HG03575 (cell line): ENCODE data around the gene ZFHX3.

Experiments used
- ATAC-seq: cut with Tn5 transposase; IDR thresholded peaks from one replicate; pipeline ENCODE4 v1.9.1; 2021; ENCODE audit not compliant: unreplicated experiment, insufficient number of reproducible peaks, low FRiP score; ENCODE audit errors: extremely low read depth

The ZFHX3 gene

GRCh38 chr16:72878301-72879269, 169.3 kb downstream of the ZFHX3 start:
- ATAC-seq: no peak

GRCh38 chr16:72877374-72878028, 170.4 kb downstream of the ZFHX3 start:
- ATAC-seq: no peak

DNA sequence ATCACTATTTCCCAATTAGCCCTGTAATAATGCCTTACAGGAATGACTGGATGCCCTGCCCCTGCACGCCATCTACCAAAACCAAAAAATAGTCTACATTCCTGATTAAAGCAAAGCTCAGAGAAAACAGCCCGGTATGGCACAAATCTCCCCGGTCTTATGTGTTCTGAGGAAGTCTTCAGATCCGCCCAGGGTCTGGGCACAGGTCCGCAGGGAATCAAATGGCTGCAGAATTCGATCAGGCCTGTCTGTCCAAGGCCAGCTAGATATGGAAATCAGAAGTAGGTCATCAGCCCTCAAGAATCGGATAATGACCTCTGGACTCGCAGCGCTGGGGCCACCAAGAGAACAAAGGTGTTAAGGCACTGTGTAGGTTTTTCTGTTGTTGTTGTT, 171.0 kb downstream of the ZFHX3 start:
- no peak for ATAC-seq

DNA sequence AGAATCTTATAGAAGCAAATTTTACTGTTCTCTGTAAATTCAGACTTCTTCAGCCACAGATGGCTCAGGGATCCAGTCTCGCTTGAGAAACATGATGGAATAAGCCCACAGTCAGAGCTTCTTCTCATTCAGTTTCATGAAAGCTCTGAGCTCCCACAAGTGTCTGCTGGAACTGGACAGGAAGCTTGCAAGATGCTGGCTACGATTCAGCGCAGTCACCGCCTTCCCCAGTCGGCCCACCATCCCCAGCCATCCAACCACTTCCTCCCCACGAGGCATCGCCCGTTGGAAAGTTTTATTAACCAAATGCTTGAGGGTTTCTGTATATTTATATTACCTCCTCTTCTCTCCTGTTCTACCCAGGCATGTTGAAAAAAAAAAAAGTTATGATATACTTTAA, 171.7 kb downstream of the ZFHX3 start:
- no peak for ATAC-seq

DNA sequence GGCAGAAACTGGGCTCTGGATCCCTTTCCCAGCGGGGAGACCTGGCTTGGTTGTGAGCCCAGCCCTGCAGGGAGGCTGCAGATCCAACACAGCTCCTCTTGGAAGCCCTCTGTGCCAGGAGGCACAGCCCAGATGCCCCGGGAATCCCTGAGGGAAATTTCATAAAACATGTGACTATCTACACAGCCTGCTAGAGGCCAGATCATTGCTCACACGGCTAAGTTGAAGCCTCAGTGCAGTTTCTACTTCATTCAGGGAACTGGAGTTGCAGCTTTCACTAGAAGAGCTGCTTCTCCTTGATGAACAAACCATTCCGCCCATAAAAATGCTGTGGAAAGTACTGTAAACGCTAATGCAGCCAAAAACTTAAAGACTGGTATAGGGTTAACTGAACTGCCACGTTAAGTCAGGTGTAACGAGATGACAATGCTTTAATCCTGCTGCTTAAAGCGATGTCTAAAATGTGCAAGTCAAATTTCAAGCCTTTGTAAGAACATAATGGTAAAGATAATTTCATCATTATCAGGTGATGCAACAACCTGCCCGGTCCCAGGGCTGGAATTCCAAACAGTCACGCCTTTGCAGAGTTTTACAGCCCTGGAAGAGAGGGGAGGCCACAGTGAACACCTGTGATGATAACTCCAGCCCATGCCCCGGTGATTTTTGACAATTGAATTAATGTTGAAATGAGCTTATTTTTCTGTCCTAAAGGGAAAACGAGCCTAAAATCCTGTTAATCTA, 172.5 kb downstream of the ZFHX3 start:
- no peak for ATAC-seq

DNA sequence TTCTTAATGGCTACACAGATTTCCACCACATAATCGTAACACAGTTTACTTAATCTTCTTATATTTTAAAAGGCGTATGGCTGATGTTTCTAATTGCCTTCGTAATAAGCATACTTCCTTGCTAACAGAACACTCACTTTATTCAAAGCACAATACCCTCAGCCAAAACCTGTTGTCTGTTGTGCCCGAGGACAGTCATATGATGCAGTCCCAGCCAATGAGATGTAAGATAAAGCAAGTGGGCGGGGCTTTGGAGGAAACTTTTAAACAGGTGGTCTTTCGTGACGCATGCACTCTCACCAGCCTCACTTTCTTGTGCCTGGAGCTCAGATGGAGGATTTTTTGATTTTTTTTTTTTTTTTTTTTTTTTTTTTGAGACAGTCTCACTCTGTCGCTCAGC, 174.1 kb downstream of the ZFHX3 start:
- ATAC-seq: no peak

DNA sequence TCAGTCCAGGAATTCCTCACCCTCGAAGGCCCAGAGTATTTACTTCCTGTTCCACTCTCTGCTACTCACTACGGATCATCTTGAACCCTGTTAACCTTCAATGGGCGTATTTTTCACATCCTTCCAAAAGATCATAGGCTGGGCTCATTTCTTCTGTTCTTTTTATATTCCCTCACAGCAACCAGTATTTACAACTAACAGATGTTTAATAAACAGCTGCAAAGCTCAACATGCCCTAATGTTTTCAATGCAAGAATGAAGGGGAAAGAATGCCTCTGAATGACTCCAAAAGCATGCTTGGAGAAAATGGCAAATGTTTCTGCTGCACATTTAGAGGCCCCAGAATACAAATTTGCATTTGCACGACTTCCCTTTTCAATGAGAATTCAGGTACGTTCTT, 174.9 kb downstream of the ZFHX3 start:
- ATAC-seq: no peak

DNA sequence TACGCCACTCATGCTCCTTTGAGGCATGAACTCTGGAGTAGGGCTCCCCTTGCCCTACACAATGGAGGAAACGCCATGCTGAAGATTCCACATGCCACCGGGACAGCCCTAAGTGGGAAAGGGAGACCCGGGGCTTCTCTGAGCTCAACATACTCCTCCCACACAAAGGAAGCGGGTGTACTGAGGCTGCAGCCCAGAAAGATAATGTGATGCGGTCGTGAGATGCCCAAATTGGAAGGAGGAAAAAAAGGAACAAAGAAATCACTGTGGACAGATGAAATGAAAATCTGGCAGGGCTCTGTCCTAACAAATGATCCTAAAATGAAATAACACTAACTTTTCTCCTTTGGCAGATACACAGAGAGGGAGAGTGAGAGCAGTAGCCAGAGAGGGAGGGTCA, 182.1 kb downstream of the ZFHX3 start:
- no peak for ATAC-seq

DNA sequence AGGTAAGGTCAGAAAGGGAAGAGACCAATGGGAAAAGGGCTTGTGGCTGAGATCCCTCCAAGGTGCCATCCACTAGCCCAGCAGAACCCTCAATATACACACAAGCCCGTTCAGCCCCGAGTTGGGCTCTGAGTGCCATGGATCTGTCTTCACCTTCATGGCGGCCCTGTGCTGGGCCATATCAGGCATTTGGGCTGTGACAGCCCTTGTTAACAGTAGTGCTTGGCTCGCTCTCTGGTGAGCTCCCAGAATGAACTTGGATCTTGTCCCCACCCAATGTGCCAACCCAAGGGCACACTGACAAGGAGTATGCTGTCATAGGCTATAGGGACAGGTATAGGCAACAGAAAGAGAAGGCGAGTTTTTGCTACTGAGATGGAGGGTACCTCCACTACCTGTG, 182.7 kb downstream of the ZFHX3 start:
- ATAC-seq: no peak

DNA sequence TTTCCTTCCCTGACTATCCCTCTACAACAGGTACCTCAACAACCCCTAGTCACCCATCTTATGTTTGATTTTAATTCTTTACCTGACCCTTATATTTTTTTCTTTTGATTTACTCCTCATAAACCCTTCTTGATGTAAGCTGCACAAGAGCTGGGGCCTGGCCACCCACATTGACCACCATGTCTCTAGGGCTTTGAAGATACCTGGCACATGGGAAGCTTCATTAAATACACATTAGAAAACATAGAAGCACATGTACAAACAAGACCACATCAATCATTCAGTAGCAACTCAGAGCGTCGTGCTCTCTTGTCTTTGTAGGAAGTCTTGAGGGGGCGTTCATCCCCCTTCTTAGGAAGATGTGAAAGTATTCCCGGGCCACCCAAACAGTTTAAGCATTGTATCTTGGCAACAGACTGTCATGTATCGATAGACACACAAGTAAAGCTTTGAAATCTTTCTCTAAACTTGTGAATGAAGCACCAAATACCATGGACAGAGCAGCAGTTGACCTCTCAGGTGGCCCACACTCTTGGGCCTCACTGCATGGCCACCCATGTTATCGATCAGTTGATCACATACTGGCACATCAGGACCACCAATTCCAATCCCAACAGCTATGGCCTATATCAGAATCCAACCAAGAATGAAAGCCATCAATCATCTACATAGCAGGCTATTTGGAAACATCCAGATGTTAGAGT, 183.6 kb downstream of the ZFHX3 start:
- no peak for ATAC-seq

DNA sequence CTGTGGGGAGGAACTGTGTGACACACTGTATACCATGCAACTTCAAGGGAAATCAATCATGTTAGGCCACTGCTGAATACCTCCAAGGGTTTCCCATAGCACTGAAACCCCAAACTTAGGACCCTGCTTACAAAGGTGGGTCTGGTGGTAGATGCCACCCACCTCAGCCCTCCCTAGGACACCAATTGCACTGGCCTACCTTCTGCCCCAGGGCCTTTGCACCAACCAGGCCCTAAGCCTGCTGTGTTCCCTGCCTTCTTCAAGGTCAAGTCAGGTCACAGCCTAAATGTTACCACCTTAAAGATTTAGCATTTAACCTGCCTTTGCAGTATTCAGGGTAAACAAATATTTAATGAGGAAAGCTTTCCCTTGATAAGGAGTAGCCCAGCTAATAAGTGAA, 185.8 kb downstream of the ZFHX3 start:
- no peak for ATAC-seq

GRCh38 chr16:72860726-72861562, 187.0 kb downstream of the ZFHX3 start:
- no peak for ATAC-seq

DNA sequence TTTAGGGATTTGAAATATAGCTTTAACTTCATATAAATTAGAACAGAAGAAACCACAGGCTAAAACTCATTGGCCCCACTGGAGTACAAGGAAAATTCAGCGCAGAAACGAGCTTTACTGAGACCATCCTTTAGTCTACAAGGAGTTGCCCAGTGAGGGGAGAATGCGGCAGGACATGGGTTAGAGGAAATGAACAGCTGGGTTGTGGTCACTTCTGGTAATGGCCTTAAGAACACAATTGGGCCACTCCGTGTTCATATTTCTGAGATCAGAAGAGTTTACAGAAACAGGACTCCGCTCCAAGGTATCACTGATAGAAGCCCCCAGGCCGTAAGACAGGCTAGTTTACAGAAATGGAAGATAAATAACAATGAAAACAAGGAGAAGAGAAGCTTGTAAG, 188.3 kb downstream of the ZFHX3 start:
- no peak for ATAC-seq

DNA sequence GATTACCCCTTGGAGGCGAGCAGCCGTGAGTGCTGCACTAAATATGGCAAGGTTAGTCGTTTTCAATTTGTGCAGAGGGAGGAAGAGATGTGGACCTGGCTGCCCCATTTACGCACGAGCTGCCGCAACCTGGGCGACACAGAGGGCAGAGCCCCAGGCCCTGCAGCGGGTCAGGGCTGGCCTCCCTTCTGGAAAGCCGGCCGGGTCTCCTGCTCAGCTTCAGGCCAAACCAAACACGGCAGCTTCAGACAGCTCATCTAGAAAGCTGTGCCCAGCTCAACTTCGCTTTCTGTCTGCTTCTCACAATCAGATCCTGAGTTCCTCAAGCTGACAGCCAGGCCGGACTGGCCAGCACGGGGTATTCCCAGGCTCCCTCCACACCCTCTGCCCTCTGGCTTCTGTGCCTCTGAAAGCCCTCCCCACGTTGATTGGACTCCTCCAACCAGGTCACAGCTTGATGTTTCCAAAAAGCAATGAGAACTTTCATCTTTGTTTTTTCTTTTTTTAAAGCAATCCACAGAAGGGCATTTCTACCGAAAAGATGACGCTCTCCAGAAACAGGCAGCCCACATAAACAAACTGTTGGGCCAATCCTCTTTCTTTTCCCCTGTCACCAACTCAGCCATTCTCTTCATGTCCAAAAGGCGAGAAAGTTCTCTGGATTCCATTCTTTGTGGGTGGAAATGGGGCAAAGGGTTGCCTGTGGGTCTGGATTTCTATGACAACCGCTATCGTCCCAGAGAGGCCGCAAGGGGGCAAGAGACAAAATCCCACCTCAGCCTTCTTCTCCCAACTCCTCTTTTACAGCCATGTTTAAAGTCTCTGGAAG, 189.0 kb downstream of the ZFHX3 start:
- no peak for ATAC-seq

GRCh38 chr16:72857834-72858664, 189.9 kb downstream of the ZFHX3 start:
- no peak for ATAC-seq

- no peak for ATAC-seq
Observed at GRCh38 chr16:72856797-72857196, 191.1 kb downstream of the ZFHX3 start.
